Measurements from ENCODE around the gene RBP5.

- TF ChIP-seq, protein P1, sequence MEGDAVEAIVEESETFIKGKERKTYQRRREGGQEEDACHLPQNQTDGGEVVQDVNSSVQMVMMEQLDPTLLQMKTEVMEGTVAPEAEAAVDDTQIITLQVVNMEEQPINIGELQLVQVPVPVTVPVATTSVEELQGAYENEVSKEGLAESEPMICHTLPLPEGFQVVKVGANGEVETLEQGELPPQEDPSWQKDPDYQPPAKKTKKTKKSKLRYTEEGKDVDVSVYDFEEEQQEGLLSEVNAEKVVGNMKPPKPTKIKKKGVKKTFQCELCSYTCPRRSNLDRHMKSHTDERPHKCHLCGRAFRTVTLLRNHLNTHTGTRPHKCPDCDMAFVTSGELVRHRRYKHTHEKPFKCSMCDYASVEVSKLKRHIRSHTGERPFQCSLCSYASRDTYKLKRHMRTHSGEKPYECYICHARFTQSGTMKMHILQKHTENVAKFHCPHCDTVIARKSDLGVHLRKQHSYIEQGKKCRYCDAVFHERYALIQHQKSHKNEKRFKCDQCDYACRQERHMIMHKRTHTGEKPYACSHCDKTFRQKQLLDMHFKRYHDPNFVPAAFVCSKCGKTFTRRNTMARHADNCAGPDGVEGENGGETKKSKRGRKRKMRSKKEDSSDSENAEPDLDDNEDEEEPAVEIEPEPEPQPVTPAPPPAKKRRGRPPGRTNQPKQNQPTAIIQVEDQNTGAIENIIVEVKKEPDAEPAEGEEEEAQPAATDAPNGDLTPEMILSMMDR (IDR thresholded peaks at IDR 0.05; ENCODE audit: insufficient read depth, low read length), result no peak
- TF ChIP-seq REST (IDR thresholded peaks at IDR 0.05; ENCODE audit: insufficient replicate concordance, low read depth) (no peak), GABPA (IDR thresholded peaks at IDR 0.05; ENCODE audit: low read depth) (no peak), POLR2AphosphoS5 (IDR thresholded peaks at IDR 0.05; ENCODE audit: low read depth) (no peak)
These were observed 26.1 kb downstream of the RBP5 start for GRCh38 chr12:7102582-7102981.

All from HL-60 (cell line).